22Rv1 (cell line): ENCODE results near the gene FRMD8.

Experiments
- CTCF ChIP-seq: fragments of 450-650 bp; IDR thresholded peaks from 2 replicates; pipeline ENCODE4 v1.5.1; 2017; ENCODE audit warnings: mild to moderate bottlenecking
- ZFX ChIP-seq: fragments of 450-650 bp; IDR thresholded peaks from 2 replicates; pipeline ENCODE4 v1.6.1; 2017; ENCODE audit warnings: antibody characterized with exemption, borderline replicate concordance

- TF ChIP-seq CTCF (no peak), ZFX (no peak)
Observed at GRCh38 chr11:65429724-65430405, 43.4 kb downstream of the FRMD8 start.
